HEK293T (cell line): ENCODE data around the gene GRPEL1.

Experiments used
- ARNT ChIP-seq: fragments of 450-650 bp; IDR thresholded peaks from 2 replicates; pipeline ENCODE4 v1.6.1; 2017; ENCODE audit warnings: mild to moderate bottlenecking
- CTBP1 ChIP-seq: fragments of 450-650 bp; IDR thresholded peaks from 2 replicates; pipeline ENCODE4 v1.6.1; 2016; ENCODE audit warnings: borderline replicate concordance
- FOXA1 ChIP-seq: fragments of 450-650 bp; IDR thresholded peaks from 2 replicates; pipeline ENCODE4 v1.6.1; 2016; ENCODE audit warnings: mild to moderate bottlenecking
- FOXM1 ChIP-seq: fragments of 450-650 bp; IDR thresholded peaks from 2 replicates; pipeline ENCODE4 v1.6.1; 2017; ENCODE audit warnings: mild to moderate bottlenecking, borderline replicate concordance
- HDGF ChIP-seq: fragments of 450-650 bp; IDR thresholded peaks from 2 replicates; pipeline ENCODE4 v1.6.1; 2017; ENCODE audit warnings: antibody characterized with exemption, borderline replicate concordance
- L3MBTL2 ChIP-seq: fragments of 450-650 bp; conservative IDR thresholded peaks from 2 replicates; pipeline ENCODE4 v1.6.1; 2016; ENCODE audit warnings: mild to moderate bottlenecking
- NFRKB ChIP-seq: fragments of 450-650 bp; IDR thresholded peaks from 2 replicates; pipeline ENCODE4 v1.6.1; 2016; ENCODE audit warnings: mild to moderate bottlenecking, moderate library complexity
- PKNOX1 ChIP-seq: fragments of 450-650 bp; IDR thresholded peaks from 2 replicates; pipeline ENCODE4 v1.6.1; 2016
- SP1 ChIP-seq: fragments of 450-650 bp; IDR thresholded peaks from 2 replicates; pipeline ENCODE4 v1.6.1; 2017
- SUZ12 ChIP-seq: fragments of 450-650 bp; IDR thresholded peaks from 2 replicates; pipeline ENCODE4 v1.6.1; 2016; ENCODE audit warnings: mild to moderate bottlenecking

GRCh38 chr4:7108660-7109059 is 40.8 kb upstream of the GRPEL1 start:
- TF ChIP-seq FOXA1 (no peak), SUZ12 (no peak), CTBP1 (no peak), PKNOX1 (no peak), SP1 (no peak), HDGF (no peak), NFRKB (no peak), ARNT (no peak), FOXM1 (no peak), L3MBTL2 (no peak)
